ENCODE measurements around the gene TBX2. TPM values are rescaled to one million over a fixed set of nuclear protein-coding genes. Genes with fewer than 3 reads are reported as not detected.
A peak's percentile ranks its signal among the peaks of the same experiment; 100 is the strongest.

The TBX2 gene
- total RNA-seq, 4 donors from 2014 or later, result 2.2 to 3.1 (median 2.8) TPM

- 84% methylated on average over 8 of the region's 10 CpGs for WGBS
- DNase-seq (ENCODE audit: low spot score in 2 of 2), result no peak
- Histone ChIP-seq H3K36me3 (no peaks in the 10 kb centered on the region), H3K9me3 (no peaks in the 10 kb centered on the region), H3K27ac (no peak overlapping the region), H3K4me3 (no peak overlapping the region), H3K27me3 (peaks cover 45% of the 10 kb centered on the region), H3K4me1 (peaks cover 43% of the 10 kb centered on the region)
- no peak for TF ChIP-seq EP300 (IDR thresholded peaks at IDR 0.05)
- no peak for TF ChIP-seq POLR2AphosphoS5 (IDR thresholded peaks at IDR 0.05)
- no peak for TF ChIP-seq POLR2A (IDR thresholded peaks at IDR 0.05)
- TF ChIP-seq CTCF (IDR thresholded peaks at IDR 0.05), result no peak
These were observed 4.8 kb upstream of the TBX2 start for GRCh38 chr17:61394630-61395408.

- no peak for DNase-seq (ENCODE audit: low spot score in 2 of 2)
- Histone ChIP-seq H3K9me3 (no peaks in the 10 kb centered on the region), H3K4me1 (peaks cover 43% of the 10 kb centered on the region), H3K4me3 (no peak overlapping the region), H3K27me3 (peaks cover 47% of the 10 kb centered on the region), H3K27ac (no peak overlapping the region), H3K36me3 (no peaks in the 10 kb centered on the region)
- 44% methylated on average over 12 of the region's 38 CpGs for WGBS
- TF ChIP-seq CTCF (IDR thresholded peaks at IDR 0.05) (no peak), POLR2A (IDR thresholded peaks at IDR 0.05) (no peak), EP300 (IDR thresholded peaks at IDR 0.05) (no peak), POLR2AphosphoS5 (IDR thresholded peaks at IDR 0.05) (no peak)
These were observed 4.1 kb upstream of the TBX2 start for GRCh38 chr17:61395409-61395982.

GRCh38 chr17:61395983-61396585 is 3.6 kb upstream of the TBX2 start:
- DNase-seq (ENCODE audit: low spot score in 2 of 2), result no peak
- TF ChIP-seq CTCF (IDR thresholded peaks at IDR 0.05), result no peak
- no peak for TF ChIP-seq POLR2A (IDR thresholded peaks at IDR 0.05)
- no peak for TF ChIP-seq EP300 (IDR thresholded peaks at IDR 0.05)
- no peak for TF ChIP-seq POLR2AphosphoS5 (IDR thresholded peaks at IDR 0.05)
- Histone ChIP-seq H3K4me1 (peaks cover 49% of the 10 kb centered on the region), H3K4me3 (peak overlapping the region; percentile 64), H3K36me3 (no peaks in the 10 kb centered on the region), H3K27ac (peak overlapping the region; percentile 67), H3K9me3 (no peaks in the 10 kb centered on the region), H3K27me3 (peaks cover 53% of the 10 kb centered on the region)
- WGBS, result no CpG with 5 or more reads among the region's 63 CpGs

GRCh38 chr17:61396586-61397085 is 3.0 kb upstream of the TBX2 start:
- H3K9me3 ChIP-seq, result no peaks in the 10 kb centered on the region
- peak overlapping the region; percentile 64 for H3K4me3 ChIP-seq
- TF ChIP-seq EP300 (IDR thresholded peaks at IDR 0.05) (no peak), CTCF (IDR thresholded peaks at IDR 0.05) (no peak), POLR2AphosphoS5 (IDR thresholded peaks at IDR 0.05) (no peak), POLR2A (IDR thresholded peaks at IDR 0.05) (no peak)
- H3K36me3 ChIP-seq, result no peaks in the 10 kb centered on the region
- DNase-seq (ENCODE audit: low spot score in 2 of 2), result no peak
- H3K4me1 ChIP-seq, result peaks cover 49% of the 10 kb centered on the region
- peaks cover 59% of the 10 kb centered on the region for H3K27me3 ChIP-seq
- 8% methylated on average over 19 of the region's 46 CpGs for WGBS
- peak overlapping the region; percentile 67 for H3K27ac ChIP-seq

Data from suprapubic skin (tissue), 4 donors.